ENCODE results near the gene USP7. TPM values are rescaled to one million over a fixed set of nuclear protein-coding genes. Genes with fewer than 3 reads are reported as not detected.

The USP7 gene
- total RNA-seq, 1 experiment from 2014 or later, result 228 TPM

- H3K27me3 ChIP-seq (replicated peaks; ENCODE audit: insufficient read depth, low read depth, low read length, poor library complexity), result no peaks in the 10 kb centered on the region
- CTCF ChIA-PET, result interaction anchor here (2.3 kb wide), 1 partner anchor 9 kb away, joined by 6 read pairs; no protein-coding TSS in a partner anchor
- no peak overlapping the region for H3K27ac ChIP-seq (ENCODE audit: low read depth, low read length, poor library complexity, severe bottlenecking)
- intact Hi-C loops (cut with micrococcal nuclease; ENCODE audit: unreplicated experiment), result no loop called here
- POLR2A ChIA-PET (ENCODE audit: low non-redundant PET), result no interaction called here
- BruUV-seq (replicated peaks), result no TSS peak
- peaks cover 48% of the 10 kb centered on the region for H3K36me3 ChIP-seq (ENCODE audit: insufficient read depth, low read length, poor library complexity, severe bottlenecking)
- H3K4me1 ChIP-seq (ENCODE audit: insufficient read depth, low read length, poor library complexity, severe bottlenecking), result no peaks in the 10 kb centered on the region
- TF ChIP-seq EZH2 (IDR thresholded peaks at IDR 0.05; ENCODE audit: borderline replicate concordance, low read depth, low read length, poor library complexity, severe bottlenecking), result no peak
- TF ChIP-seq, protein P1, sequence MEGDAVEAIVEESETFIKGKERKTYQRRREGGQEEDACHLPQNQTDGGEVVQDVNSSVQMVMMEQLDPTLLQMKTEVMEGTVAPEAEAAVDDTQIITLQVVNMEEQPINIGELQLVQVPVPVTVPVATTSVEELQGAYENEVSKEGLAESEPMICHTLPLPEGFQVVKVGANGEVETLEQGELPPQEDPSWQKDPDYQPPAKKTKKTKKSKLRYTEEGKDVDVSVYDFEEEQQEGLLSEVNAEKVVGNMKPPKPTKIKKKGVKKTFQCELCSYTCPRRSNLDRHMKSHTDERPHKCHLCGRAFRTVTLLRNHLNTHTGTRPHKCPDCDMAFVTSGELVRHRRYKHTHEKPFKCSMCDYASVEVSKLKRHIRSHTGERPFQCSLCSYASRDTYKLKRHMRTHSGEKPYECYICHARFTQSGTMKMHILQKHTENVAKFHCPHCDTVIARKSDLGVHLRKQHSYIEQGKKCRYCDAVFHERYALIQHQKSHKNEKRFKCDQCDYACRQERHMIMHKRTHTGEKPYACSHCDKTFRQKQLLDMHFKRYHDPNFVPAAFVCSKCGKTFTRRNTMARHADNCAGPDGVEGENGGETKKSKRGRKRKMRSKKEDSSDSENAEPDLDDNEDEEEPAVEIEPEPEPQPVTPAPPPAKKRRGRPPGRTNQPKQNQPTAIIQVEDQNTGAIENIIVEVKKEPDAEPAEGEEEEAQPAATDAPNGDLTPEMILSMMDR (conservative IDR thresholded peaks at IDR 0.05; ENCODE audit: low read depth, low read length), result no peak
- no peak for DNase-seq (ENCODE audit: low spot score)
- no peaks in the 10 kb centered on the region for H3K9me3 ChIP-seq (ENCODE audit: low read depth, low read length, poor library complexity, severe bottlenecking)
- no peak overlapping the region for H3K4me3 ChIP-seq (ENCODE audit: low read depth, low read length, poor library complexity, severe bottlenecking)
Measured at GRCh38 chr16:8888951-8889892, 74.5 kb downstream of the USP7 start.

- CTCF ChIA-PET, result no interaction called here
- intact Hi-C loops (cut with micrococcal nuclease; ENCODE audit: unreplicated experiment), result no loop called here
- Histone ChIP-seq H3K4me1 (ENCODE audit: insufficient read depth, low read length, poor library complexity, severe bottlenecking) (no peaks in the 10 kb centered on the region), H3K9me3 (ENCODE audit: low read depth, low read length, poor library complexity, severe bottlenecking) (no peaks in the 10 kb centered on the region), H3K4me3 (ENCODE audit: low read depth, low read length, poor library complexity, severe bottlenecking) (no peak overlapping the region), H3K36me3 (ENCODE audit: insufficient read depth, low read length, poor library complexity, severe bottlenecking) (peaks cover 37% of the 10 kb centered on the region), H3K27me3 (replicated peaks; ENCODE audit: insufficient read depth, low read depth, low read length, poor library complexity) (no peaks in the 10 kb centered on the region), H3K27ac (ENCODE audit: low read depth, low read length, poor library complexity, severe bottlenecking) (no peak overlapping the region)
- TF ChIP-seq, protein P1 (conservative IDR thresholded peaks at IDR 0.05; ENCODE audit: low read depth, low read length), result no peak
- no peak for TF ChIP-seq EZH2 (IDR thresholded peaks at IDR 0.05; ENCODE audit: borderline replicate concordance, low read depth, low read length, poor library complexity, severe bottlenecking)
- BruUV-seq (replicated peaks), result no TSS peak
- no peak for DNase-seq (ENCODE audit: low spot score)
- POLR2A ChIA-PET (ENCODE audit: low non-redundant PET), result no interaction called here
Measured at GRCh38 chr16:8887952-8888560, 75.7 kb downstream of the USP7 start.

DNA sequence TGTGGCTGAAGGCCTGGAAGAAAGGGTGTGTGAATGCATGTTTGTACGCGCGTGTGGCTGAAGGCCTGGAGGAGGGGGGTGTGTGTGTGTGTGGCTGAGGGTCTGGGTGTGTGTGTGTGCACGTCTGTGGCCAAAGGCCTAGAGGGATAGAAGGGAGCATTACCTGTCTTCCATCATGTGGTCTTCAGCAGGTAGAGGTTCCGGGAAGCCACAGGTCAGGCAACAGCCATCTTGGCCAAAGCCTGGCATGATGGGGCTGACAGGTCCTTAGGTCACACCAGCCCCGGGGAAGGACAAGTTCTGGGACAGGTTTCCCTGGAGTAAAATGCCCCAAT, 76.3 kb downstream of the USP7 start:
- Histone ChIP-seq H3K27me3 (replicated peaks; ENCODE audit: insufficient read depth, low read depth, low read length, poor library complexity) (no peaks in the 10 kb centered on the region), H3K36me3 (ENCODE audit: insufficient read depth, low read length, poor library complexity, severe bottlenecking) (peaks cover 31% of the 10 kb centered on the region), H3K27ac (ENCODE audit: low read depth, low read length, poor library complexity, severe bottlenecking) (no peak overlapping the region), H3K9me3 (ENCODE audit: low read depth, low read length, poor library complexity, severe bottlenecking) (no peaks in the 10 kb centered on the region), H3K4me3 (ENCODE audit: low read depth, low read length, poor library complexity, severe bottlenecking) (no peak overlapping the region), H3K4me1 (ENCODE audit: insufficient read depth, low read length, poor library complexity, severe bottlenecking) (no peaks in the 10 kb centered on the region)
- TF ChIP-seq, protein P1 (conservative IDR thresholded peaks at IDR 0.05; ENCODE audit: low read depth, low read length), result no peak
- BruUV-seq (replicated peaks), result no TSS peak
- no peak for DNase-seq (ENCODE audit: low spot score)
- ChIA-PET POLR2A (ENCODE audit: low non-redundant PET) (no interaction called here), CTCF (no interaction called here)
- intact Hi-C loops (cut with micrococcal nuclease; ENCODE audit: unreplicated experiment), result no loop called here
